K562 (cell line): Measurements from ENCODE around the gene SCRN2.

ENCODE experiments used
- CBX1 ChIP-seq: sonication (generic); IDR thresholded peaks from 2 replicates; pipeline ENCODE4 v1.6.1; 2016; ENCODE audit warnings: antibody characterized with exemption, low read depth, mild to moderate bottlenecking
- EGR1 ChIP-seq: fragments of 450-650 bp; conservative IDR thresholded peaks from 2 replicates; pipeline ENCODE4 v1.6.1; 2017; ENCODE audit warnings: mild to moderate bottlenecking
- JUN ChIP-seq, 2 experiments: sonication (generic) in 1 of 2; formaldehyde crosslinking in 1 of 2; IDR thresholded peaks; 2 replicates each; pipeline versions ENCODE4 v1.6.1 to v1.8.0; 2012 to 2022; ENCODE audit warnings: borderline replicate concordance in 2 of 2, mild to moderate bottlenecking in 2 of 2, improper control_type of control experiment in 1 of 2, low read depth in 1 of 2, low read length in 1 of 2, missing genetic modification reagents in 1 of 2
- JUND ChIP-seq, 2 experiments: IDR thresholded peaks; 2 replicates in 1 of 2; 3 replicates in 1 of 2; pipeline ENCODE4 v1.6.1; 2011; ENCODE audit warnings: borderline replicate concordance in 2 of 2, low read depth in 2 of 2, low read length in 2 of 2, improper control_type of control experiment in 1 of 2, missing biosample characterization in 1 of 2, missing genetic modification characterization in 1 of 2, missing genetic modification reagents in 1 of 2
- LCOR ChIP-seq: sonication (generic); formaldehyde crosslinking; IDR thresholded peaks from 2 replicates; pipeline ENCODE4 v1.8.0; 2022; ENCODE audit warnings: mild to moderate bottlenecking, missing genetic modification reagents
- POLR2A ChIP-seq: fragments of 450-650 bp; conservative IDR thresholded peaks from 2 replicates; pipeline ENCODE4 v1.6.1; 2016
- TAF1 ChIP-seq: IDR thresholded peaks from 2 replicates; pipeline ENCODE4 v1.6.1; 2011; ENCODE audit warnings: mild to moderate bottlenecking, low read length, moderate library complexity; ENCODE audit not compliant: insufficient read depth, control insufficient read depth, severe bottlenecking; ENCODE audit errors: extremely low read depth
- XRCC3 ChIP-seq: fragments of 450-650 bp; IDR thresholded peaks from 2 replicates; pipeline ENCODE4 v1.6.1; 2017; ENCODE audit warnings: mild to moderate bottlenecking, moderate library complexity
- TF ChIP-seq, protein P1 (sequence below), 3 experiments: IDR thresholded peaks in 2 of 3; conservative IDR thresholded peaks in 1 of 3; 2 replicates each; pipeline ENCODE4 v1.5.1; 2011 to 2012; ENCODE audit warnings: low read length in 3 of 3, mild to moderate bottlenecking in 3 of 3, control low read depth in 2 of 3, improper control_type of control experiment in 1 of 3, inconsistent platforms in 1 of 3, low read depth in 1 of 3, mixed read lengths in 1 of 3, moderate library complexity in 1 of 3; ENCODE audit not compliant: insufficient read depth in 2 of 3
- TF ChIP-seq, protein P2 (sequence below): fragments of 250-450 bp; sonication (Bioruptor Pico); IDR thresholded peaks from 2 replicates; pipeline ENCODE4 v1.5.0; 2022; ENCODE audit warnings: mild to moderate bottlenecking

DNA sequence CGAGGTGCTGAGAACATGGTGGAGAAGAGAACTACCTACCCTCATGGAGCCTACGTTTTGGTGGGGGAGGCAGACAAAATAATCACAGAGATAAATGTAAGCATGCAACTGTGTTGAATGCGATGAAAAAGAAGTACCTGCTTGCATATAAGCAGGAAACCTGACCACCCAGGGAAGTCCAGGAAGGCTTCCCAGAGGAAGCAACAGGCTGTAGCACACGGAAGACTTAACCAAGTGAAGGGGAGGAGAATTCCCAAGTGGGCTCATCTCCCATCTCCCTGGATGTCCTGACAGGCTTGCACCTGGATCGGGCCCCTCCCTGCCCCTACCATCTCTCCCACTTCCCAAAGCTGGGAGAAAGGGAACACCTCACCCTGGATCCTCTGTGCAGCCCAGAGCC is 2.0 kb downstream of the SCRN2 start:
- TF ChIP-seq, protein P1, sequence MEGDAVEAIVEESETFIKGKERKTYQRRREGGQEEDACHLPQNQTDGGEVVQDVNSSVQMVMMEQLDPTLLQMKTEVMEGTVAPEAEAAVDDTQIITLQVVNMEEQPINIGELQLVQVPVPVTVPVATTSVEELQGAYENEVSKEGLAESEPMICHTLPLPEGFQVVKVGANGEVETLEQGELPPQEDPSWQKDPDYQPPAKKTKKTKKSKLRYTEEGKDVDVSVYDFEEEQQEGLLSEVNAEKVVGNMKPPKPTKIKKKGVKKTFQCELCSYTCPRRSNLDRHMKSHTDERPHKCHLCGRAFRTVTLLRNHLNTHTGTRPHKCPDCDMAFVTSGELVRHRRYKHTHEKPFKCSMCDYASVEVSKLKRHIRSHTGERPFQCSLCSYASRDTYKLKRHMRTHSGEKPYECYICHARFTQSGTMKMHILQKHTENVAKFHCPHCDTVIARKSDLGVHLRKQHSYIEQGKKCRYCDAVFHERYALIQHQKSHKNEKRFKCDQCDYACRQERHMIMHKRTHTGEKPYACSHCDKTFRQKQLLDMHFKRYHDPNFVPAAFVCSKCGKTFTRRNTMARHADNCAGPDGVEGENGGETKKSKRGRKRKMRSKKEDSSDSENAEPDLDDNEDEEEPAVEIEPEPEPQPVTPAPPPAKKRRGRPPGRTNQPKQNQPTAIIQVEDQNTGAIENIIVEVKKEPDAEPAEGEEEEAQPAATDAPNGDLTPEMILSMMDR (IDR thresholded peaks at IDR 0.05 in 2 of 3, conservative IDR thresholded peaks at IDR 0.05 in 1 of 3; ENCODE audit: insufficient read depth in 2 of 3, low read depth in 1 of 3, low read length in 3 of 3) = no peak
- no peak for TF ChIP-seq EGR1
- TF ChIP-seq CBX1 = no peak
- TF ChIP-seq TAF1 = no peak
- no peak for TF ChIP-seq LCOR (CRISPR knock-in tag)
- no peak for TF ChIP-seq POLR2A
- TF ChIP-seq JUN (IDR thresholded peaks at IDR 0.05; ENCODE audit: borderline replicate concordance, low read depth, low read length) = no peak
- TF ChIP-seq JUN (CRISPR knock-in tag; IDR thresholded peaks at IDR 0.05; ENCODE audit: borderline replicate concordance) = no peak
- TF ChIP-seq JUND (IDR thresholded peaks at IDR 0.05; ENCODE audit: borderline replicate concordance, low read depth, low read length) = no peak
- TF ChIP-seq JUND (tag; IDR thresholded peaks at IDR 0.05; ENCODE audit: borderline replicate concordance, low read depth, low read length) = no peak
- no peak for TF ChIP-seq XRCC3
- TF ChIP-seq, protein P2, sequence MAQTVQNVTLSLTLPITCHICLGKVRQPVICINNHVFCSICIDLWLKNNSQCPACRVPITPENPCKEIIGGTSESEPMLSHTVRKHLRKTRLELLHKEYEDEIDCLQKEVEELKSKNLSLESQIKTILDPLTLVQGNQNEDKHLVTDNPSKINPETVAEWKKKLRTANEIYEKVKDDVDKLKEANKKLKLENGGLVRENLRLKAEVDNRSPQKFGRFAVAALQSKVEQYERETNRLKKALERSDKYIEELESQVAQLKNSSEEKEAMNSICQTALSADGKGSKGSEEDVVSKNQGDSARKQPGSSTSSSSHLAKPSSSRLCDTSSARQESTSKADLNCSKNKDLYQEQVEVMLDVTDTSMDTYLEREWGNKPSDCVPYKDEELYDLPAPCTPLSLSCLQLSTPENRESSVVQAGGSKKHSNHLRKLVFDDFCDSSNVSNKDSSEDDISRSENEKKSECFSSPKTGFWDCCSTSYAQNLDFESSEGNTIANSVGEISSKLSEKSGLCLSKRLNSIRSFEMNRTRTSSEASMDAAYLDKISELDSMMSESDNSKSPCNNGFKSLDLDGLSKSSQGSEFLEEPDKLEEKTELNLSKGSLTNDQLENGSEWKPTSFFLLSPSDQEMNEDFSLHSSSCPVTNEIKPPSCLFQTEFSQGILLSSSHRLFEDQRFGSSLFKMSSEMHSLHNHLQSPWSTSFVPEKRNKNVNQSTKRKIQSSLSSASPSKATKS (CRISPR knock-in tag) = no peak
